ENCODE measurements around the gene SLC18A2.

- no peak for TF ChIP-seq CTCF (conservative IDR thresholded peaks at IDR 0.05 in 1 of 2, IDR thresholded peaks at IDR 0.05 in 1 of 2; ENCODE audit: low read depth in 1 of 2, low read length in 2 of 2)
- TF ChIP-seq EZH2 (IDR thresholded peaks at IDR 0.05; ENCODE audit: low read length, missing control alignments), result no peak
Observed at GRCh38 chr10:117324367-117324766, 83.5 kb downstream of the SLC18A2 start.

All from fibroblast of lung (primary cell).